ENCODE data around the gene RAI1.
A peak's percentile ranks its signal among the peaks of the same experiment; 100 is the strongest.

The RAI1 gene

DNA sequence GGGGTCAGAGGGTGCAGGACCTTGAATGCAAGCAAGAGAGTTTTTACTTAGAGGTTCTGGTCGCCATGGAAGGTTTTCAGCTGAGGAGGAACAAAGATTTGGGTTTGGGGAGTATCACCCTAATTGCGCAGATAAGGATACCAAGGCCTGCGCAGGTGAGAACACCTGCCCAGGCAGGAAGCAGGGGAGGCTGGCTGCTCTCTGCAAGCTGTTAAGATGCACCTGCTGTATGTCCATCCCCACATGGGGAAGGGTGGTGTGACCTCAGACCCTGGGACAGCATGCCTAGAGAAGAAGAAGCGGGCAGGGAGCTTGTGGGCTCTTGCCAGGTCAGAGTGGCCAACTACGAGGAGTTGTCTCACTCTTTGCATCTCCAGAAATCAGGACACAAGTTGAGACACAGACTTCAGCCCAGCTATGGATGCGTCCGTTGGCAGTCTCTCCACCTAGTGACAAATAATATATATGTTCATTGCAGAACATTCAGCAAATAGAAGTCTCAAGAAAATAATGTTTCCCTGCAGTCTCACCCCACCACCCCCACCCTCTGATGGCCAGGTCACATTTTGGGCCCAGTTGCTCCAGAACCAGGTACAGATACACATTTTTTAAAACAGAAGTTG is 77.8 kb downstream of the RAI1 start:
- TF ChIP-seq, protein P1, sequence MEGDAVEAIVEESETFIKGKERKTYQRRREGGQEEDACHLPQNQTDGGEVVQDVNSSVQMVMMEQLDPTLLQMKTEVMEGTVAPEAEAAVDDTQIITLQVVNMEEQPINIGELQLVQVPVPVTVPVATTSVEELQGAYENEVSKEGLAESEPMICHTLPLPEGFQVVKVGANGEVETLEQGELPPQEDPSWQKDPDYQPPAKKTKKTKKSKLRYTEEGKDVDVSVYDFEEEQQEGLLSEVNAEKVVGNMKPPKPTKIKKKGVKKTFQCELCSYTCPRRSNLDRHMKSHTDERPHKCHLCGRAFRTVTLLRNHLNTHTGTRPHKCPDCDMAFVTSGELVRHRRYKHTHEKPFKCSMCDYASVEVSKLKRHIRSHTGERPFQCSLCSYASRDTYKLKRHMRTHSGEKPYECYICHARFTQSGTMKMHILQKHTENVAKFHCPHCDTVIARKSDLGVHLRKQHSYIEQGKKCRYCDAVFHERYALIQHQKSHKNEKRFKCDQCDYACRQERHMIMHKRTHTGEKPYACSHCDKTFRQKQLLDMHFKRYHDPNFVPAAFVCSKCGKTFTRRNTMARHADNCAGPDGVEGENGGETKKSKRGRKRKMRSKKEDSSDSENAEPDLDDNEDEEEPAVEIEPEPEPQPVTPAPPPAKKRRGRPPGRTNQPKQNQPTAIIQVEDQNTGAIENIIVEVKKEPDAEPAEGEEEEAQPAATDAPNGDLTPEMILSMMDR (IDR thresholded peaks at IDR 0.05; ENCODE audit: unreplicated experiment in 3 of 3): no peak
- peaks cover 4% of the 10 kb centered on the region for H3K36me3 Mint-ChIP-seq (ENCODE audit: low read depth)
- peaks cover 48% of the 10 kb centered on the region for H3K4me1 Mint-ChIP-seq
- peak overlapping the region in 1 of 3 experiments; percentile 17 for H3K27ac Mint-ChIP-seq
- H3K9me3 Mint-ChIP-seq: no peaks in the 10 kb centered on the region
- peaks cover 3% of the 10 kb centered on the region for H3K27me3 Mint-ChIP-seq (ENCODE audit: low read depth)
- no peak overlapping the region for H3K4me3 Mint-ChIP-seq

GRCh38 chr17:17760350-17760749 is 79.1 kb downstream of the RAI1 start:
- peaks cover 58% of the 10 kb centered on the region for H3K4me1 Mint-ChIP-seq
- H3K27ac Mint-ChIP-seq: no peak overlapping the region
- TF ChIP-seq, protein P1 (IDR thresholded peaks at IDR 0.05; ENCODE audit: unreplicated experiment in 3 of 3): no peak
- no peaks in the 10 kb centered on the region for H3K9me3 Mint-ChIP-seq
- H3K27me3 Mint-ChIP-seq (ENCODE audit: low read depth): peaks cover 3% of the 10 kb centered on the region
- H3K36me3 Mint-ChIP-seq (ENCODE audit: low read depth): peaks cover 12% of the 10 kb centered on the region
- no peak overlapping the region for H3K4me3 Mint-ChIP-seq

DNA sequence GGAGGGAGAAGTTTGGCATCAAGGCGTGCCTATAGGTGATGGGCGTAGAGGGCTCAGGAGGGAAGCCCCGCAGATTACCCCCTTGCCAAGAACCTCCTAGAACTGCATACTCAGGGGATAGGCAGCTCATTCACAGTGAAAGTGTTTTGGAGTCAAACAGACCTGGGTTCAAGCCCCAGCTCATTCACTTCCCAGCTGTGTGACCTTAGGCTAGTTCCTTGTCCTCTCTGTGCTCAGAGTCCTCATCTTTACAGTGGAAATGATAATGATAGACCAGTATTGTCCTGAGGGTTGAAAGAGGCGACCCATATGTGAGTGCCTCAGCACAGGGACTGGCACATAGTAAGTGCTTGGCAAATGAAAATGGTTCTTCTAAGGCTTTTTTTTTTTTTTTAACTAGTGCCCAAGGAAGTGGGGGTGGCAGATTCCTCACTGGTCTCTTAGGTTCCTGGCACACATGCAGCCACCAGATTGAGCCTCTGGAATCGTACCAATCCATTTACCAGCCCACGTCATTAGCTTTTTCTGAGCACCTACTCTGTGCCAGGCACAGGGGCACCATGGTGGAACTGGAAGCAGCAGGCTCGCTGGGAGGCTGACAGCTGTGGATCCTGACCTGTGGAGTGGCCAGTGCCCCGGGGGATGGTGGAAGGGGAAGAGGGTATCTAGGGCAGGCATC is 79.8 kb downstream of the RAI1 start:
- peaks cover 65% of the 10 kb centered on the region for H3K4me1 Mint-ChIP-seq
- TF ChIP-seq, protein P1 (IDR thresholded peaks at IDR 0.05; ENCODE audit: unreplicated experiment in 3 of 3): no peak
- peak overlapping the region in 2 of 3 experiments; percentile 15 to 51 for H3K27ac Mint-ChIP-seq
- H3K27me3 Mint-ChIP-seq (ENCODE audit: low read depth): peaks cover 3% of the 10 kb centered on the region
- H3K36me3 Mint-ChIP-seq (ENCODE audit: low read depth): peaks cover 14% of the 10 kb centered on the region
- H3K4me3 Mint-ChIP-seq: no peak overlapping the region
- H3K9me3 Mint-ChIP-seq: no peaks in the 10 kb centered on the region

- Mint-ChIP-seq H3K27me3 (ENCODE audit: low read depth) (peaks cover 3% of the 10 kb centered on the region), H3K9me3 (no peaks in the 10 kb centered on the region), H3K36me3 (ENCODE audit: low read depth) (peaks cover 14% of the 10 kb centered on the region), H3K4me3 (no peak overlapping the region), H3K27ac (peak overlapping the region in 2 of 3 experiments; percentile 23 to 51), H3K4me1 (peaks cover 71% of the 10 kb centered on the region)
- TF ChIP-seq, protein P1 (IDR thresholded peaks at IDR 0.05; ENCODE audit: unreplicated experiment in 3 of 3): no peak
Observed at GRCh38 chr17:17761894-17762743, 80.9 kb downstream of the RAI1 start.

DNA sequence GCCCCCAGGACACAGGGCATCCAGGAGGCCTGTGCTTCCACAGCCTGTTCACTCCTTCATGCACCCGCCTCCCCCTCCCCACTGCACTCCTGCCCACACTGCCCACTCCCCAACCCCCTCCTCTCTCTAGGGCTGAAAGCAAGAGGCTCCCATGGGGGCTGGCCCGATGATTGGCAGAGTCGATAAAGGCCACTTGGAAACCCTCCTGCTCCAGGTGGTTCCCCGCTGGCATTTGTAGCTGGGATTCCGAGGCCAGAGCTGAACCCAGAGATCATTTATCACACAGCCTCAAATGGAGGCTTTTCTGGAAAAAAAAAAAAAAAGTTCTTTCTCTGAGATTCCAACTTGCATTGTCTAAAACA is 81.5 kb downstream of the RAI1 start:
- H3K4me3 Mint-ChIP-seq: no peak overlapping the region
- TF ChIP-seq, protein P1 (IDR thresholded peaks at IDR 0.05; ENCODE audit: unreplicated experiment in 3 of 3): no peak
- peaks cover 75% of the 10 kb centered on the region for H3K4me1 Mint-ChIP-seq
- no peaks in the 10 kb centered on the region for H3K9me3 Mint-ChIP-seq
- peak overlapping the region; percentile 64 to 87 (median 69) for H3K27ac Mint-ChIP-seq
- peaks cover 14% of the 10 kb centered on the region for H3K36me3 Mint-ChIP-seq (ENCODE audit: low read depth)
- H3K27me3 Mint-ChIP-seq (ENCODE audit: low read depth): peaks cover 3% of the 10 kb centered on the region

Data from nephron (organoid).